Keratinocyte (primary cell): ENCODE measurements around the gene VRK2. TPM values are rescaled to one million over a fixed set of nuclear protein-coding genes. Genes with fewer than 3 reads are reported as not detected.

Source experiments
- DNase-seq: peaks from one replicate; pipeline ENCODE4 v3.0.0-alpha.2; 2011; ENCODE audit warnings: low read depth, missing footprints, low spot score
- FAIRE-seq: peaks from 2 replicates; lab custom pipeline; 2011; peaks lifted over from hg19 to GRCh38; lab: Jason Lieb, UNC
- H2AFZ ChIP-seq: 2 replicates; pipeline ENCODE4 v1.6.0; 2012; ENCODE audit warnings: low read length, control low read depth, inconsistent platforms; ENCODE audit not compliant: control insufficient read depth
- H3K27ac ChIP-seq: 2 replicates; pipeline ENCODE4 v1.5.1; 2011; ENCODE audit warnings: low read length; ENCODE audit not compliant: control insufficient read depth, insufficient read depth
- H3K27me3 ChIP-seq: 3 replicates; pipeline ENCODE4 v1.6.0; 2011; ENCODE audit warnings: low read length; ENCODE audit not compliant: control insufficient read depth, insufficient read depth; ENCODE audit errors: extremely low read depth
- H3K36me3 ChIP-seq, 2 experiments: 2 replicates in 1 of 2; 3 replicates in 1 of 2; pipeline ENCODE4 v1.5.1; 2011; ENCODE audit warnings: low read length in 2 of 2, mild to moderate bottlenecking in 1 of 2; ENCODE audit not compliant: control insufficient read depth in 2 of 2, insufficient read depth in 2 of 2; ENCODE audit errors: extremely low read depth in 1 of 2
- H3K4me1 ChIP-seq: 3 replicates; pipeline ENCODE4 v1.5.1; 2011; ENCODE audit warnings: low read length; ENCODE audit not compliant: control insufficient read depth, insufficient read depth; ENCODE audit errors: extremely low read depth
- H3K4me2 ChIP-seq: 3 replicates; pipeline ENCODE4 v1.6.0; 2011; ENCODE audit warnings: low read depth, low read length; ENCODE audit not compliant: control insufficient read depth, insufficient read depth; ENCODE audit errors: extremely low read depth
- H3K4me3 ChIP-seq, 3 experiments: fragments of 200-600 bp in 1 of 3; sonication (generic) in 1 of 3; 2 replicates in 2 of 3; 3 replicates in 1 of 3; pipeline ENCODE4 v1.5.1; 2011 to 2016; ENCODE audit warnings: low read length in 3 of 3, mild to moderate bottlenecking in 3 of 3, control low read depth in 2 of 3, inconsistent platforms in 1 of 3, low read depth in 1 of 3, mixed read lengths in 1 of 3, mixed run types in 1 of 3, moderate library complexity in 1 of 3; ENCODE audit not compliant: control insufficient read depth in 2 of 3, insufficient read depth in 2 of 3; ENCODE audit errors: extremely low read depth in 1 of 3
- H3K79me2 ChIP-seq: 2 replicates; pipeline ENCODE4 v1.6.0; 2012; ENCODE audit warnings: low read length; ENCODE audit not compliant: control insufficient read depth, insufficient read depth
- H3K9ac ChIP-seq: 3 replicates; pipeline ENCODE4 v1.6.0; 2011; ENCODE audit warnings: low read length; ENCODE audit not compliant: control insufficient read depth, insufficient read depth; ENCODE audit errors: extremely low read depth
- H3K9me1 ChIP-seq: 3 replicates; pipeline ENCODE4 v1.6.0; 2011; ENCODE audit warnings: low read length; ENCODE audit not compliant: control insufficient read depth, insufficient read depth; ENCODE audit errors: extremely low read depth
- H3K9me3 ChIP-seq: 2 replicates; pipeline ENCODE4 v1.5.1; 2012; ENCODE audit warnings: low read depth, low read length; ENCODE audit not compliant: control insufficient read depth
- H4K20me1 ChIP-seq: 3 replicates; pipeline ENCODE4 v1.6.0; 2011; ENCODE audit warnings: low read length; ENCODE audit not compliant: control insufficient read depth, insufficient read depth; ENCODE audit errors: extremely low read depth
- EZH2 ChIP-seq: IDR thresholded peaks from one replicate; pipeline ENCODE4 v1.6.1; 2012; ENCODE audit warnings: inconsistent platforms, mild to moderate bottlenecking, low read length, moderate library complexity
- dilution Hi-C: fragments of 300-500 bp; cut with MboI; formaldehyde crosslinking; loops from one replicate; pipeline ENCODE4 v1.7.0; 2020; ENCODE audit warnings: low sequenced_read_pairs; ENCODE audit not compliant: extremely low pct_ligation_motif_present
- polyA plus RNA-seq, 5 experiments: library from polyadenylated mRNA; depleted of rRNA in 3 of 5; stranded (reverse) in 3 of 5; stranded (forward) in 1 of 5; unstranded in 1 of 5; fragments of >200 nt; gene quantifications; 1 replicate in 1 of 5; 2 replicates in 3 of 5; 3 replicates in 1 of 5; pipeline versions ENCODE4 v1.2.1 to v1.2.3, GENCODE V29; 2011 to 2012; ENCODE audit warnings: missing spikeins in 2 of 5, low read depth in 1 of 5, low replicate concordance in 1 of 5
- TF ChIP-seq, protein P1 (sequence below), 3 experiments: IDR thresholded peaks in 1 of 3; conservative IDR thresholded peaks in 1 of 3; optimal IDR thresholded peaks in 1 of 3; 2 replicates in 2 of 3; 3 replicates in 1 of 3; pipeline versions ENCODE3 to v1.5.1; 2011; ENCODE audit warnings: low read length in 3 of 3, mild to moderate bottlenecking in 3 of 3, moderate library complexity in 2 of 3, control low read depth in 1 of 3, inconsistent platforms in 1 of 3; ENCODE audit not compliant: insufficient read depth in 2 of 3; ENCODE audit errors: extremely low read depth in 1 of 3

The VRK2 gene
- polyA plus RNA-seq, 1 donor (not counting 4 experiments of a cell fraction or from before 2014, with no cell fraction given) = 27.6 TPM

DNA sequence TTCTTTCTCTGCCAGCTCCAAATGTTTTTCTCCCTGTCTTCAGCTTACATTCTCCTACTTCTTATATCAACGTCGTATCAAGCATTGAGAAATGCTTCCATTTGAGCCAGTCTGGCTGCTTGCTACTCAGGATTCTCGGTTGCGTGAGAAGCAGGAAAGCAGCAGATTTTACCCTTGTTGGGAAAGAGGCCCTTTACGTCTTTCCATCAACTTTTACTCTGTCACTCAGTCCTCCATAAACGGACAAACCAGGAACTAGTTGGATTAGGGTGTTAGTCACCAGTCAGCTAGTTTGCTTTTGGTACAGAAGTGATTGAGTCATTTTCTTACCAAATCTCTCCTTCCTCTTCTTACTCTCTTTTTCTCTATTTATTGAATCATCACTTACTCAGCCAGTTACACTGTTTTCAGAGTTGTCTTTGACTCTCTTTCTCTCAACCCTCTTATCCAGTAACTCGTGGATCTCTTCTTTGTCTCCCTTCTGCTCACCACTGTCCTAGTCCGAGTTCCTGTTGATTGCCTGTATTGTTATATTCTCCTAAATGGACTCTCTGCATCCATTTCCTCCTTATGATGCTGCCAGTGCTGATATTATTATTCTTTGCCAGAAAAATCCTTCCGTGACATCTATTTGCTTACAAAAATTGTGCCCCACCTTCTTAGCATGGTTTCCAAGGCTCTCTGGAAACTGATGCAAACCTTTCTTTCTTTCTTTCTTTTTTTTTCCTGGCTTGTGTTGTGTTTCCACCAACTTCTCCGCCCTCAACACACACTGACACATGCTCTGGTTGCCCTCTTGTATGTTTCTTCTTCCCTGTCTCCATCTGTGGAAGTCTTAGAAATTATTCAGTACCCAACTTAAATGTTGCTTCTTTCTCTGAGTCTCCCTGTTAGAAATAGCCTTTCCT, 61.5 kb downstream of the VRK2 start:
- peaks cover 28% of the 10 kb centered on the region for H3K4me1 ChIP-seq

DNA sequence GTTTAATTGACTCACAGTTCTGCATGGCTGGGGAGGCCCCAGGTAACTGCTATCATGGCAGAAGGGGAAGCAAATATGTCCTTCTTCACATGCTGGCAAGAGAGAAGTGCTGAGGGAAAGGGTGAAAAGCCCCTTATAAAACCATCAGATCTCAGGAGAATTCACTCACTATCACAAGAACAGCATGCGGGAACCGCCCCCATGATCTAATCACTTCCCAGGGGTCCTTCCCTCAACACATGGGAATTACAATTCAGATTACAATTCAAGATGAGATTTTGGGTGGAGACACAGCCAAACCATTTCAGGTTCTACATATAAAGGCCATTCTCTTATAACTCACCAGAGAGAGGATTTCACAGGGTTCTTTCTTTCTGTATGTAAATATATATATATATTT, 62.9 kb downstream of the VRK2 start:
- peak overlapping the region; percentile 3 for H3K27ac ChIP-seq
- no peaks in the 10 kb centered on the region for H3K9me1 ChIP-seq
- H3K9me3 ChIP-seq = no peaks in the 10 kb centered on the region
- no peak overlapping the region for H3K9ac ChIP-seq
- H3K4me1 ChIP-seq = peaks cover 31% of the 10 kb centered on the region
- no peak overlapping the region for H2AFZ ChIP-seq
- H3K36me3 ChIP-seq = peaks cover 0 to 5% of the 10 kb centered on the region in 2 experiments
- no peaks in the 10 kb centered on the region for H4K20me1 ChIP-seq
- no peak overlapping the region for H3K4me3 ChIP-seq
- no peak overlapping the region for H3K4me2 ChIP-seq
- dilution Hi-C loops = no loop called here
- peaks cover 3% of the 10 kb centered on the region for H3K79me2 ChIP-seq
- TF ChIP-seq, protein P1, sequence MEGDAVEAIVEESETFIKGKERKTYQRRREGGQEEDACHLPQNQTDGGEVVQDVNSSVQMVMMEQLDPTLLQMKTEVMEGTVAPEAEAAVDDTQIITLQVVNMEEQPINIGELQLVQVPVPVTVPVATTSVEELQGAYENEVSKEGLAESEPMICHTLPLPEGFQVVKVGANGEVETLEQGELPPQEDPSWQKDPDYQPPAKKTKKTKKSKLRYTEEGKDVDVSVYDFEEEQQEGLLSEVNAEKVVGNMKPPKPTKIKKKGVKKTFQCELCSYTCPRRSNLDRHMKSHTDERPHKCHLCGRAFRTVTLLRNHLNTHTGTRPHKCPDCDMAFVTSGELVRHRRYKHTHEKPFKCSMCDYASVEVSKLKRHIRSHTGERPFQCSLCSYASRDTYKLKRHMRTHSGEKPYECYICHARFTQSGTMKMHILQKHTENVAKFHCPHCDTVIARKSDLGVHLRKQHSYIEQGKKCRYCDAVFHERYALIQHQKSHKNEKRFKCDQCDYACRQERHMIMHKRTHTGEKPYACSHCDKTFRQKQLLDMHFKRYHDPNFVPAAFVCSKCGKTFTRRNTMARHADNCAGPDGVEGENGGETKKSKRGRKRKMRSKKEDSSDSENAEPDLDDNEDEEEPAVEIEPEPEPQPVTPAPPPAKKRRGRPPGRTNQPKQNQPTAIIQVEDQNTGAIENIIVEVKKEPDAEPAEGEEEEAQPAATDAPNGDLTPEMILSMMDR (optimal IDR thresholded peaks at IDR 0.05 in 1 of 3, IDR thresholded peaks at IDR 0.05 in 1 of 3, conservative IDR thresholded peaks at IDR 0.05 in 1 of 3; ENCODE audit: extremely low read depth in 1 of 3, insufficient read depth in 2 of 3, low read length in 3 of 3) = no peak
- TF ChIP-seq EZH2 = no peak
- no peak for FAIRE-seq
- no peaks in the 10 kb centered on the region for H3K27me3 ChIP-seq
- no peak for DNase-seq

More for the DNA sequence above, 61.5 kb downstream of the VRK2 start:
- H3K9me3 ChIP-seq = no peaks in the 10 kb centered on the region
- H3K4me2 ChIP-seq = peak overlapping the region; percentile 78
- DNase-seq (peak; percentile 57), FAIRE-seq (peak; percentile 81)
- H4K20me1 ChIP-seq = no peaks in the 10 kb centered on the region
- peak overlapping the region; percentile 83 for H2AFZ ChIP-seq
- H3K36me3 ChIP-seq = peaks cover 0 to 5% of the 10 kb centered on the region in 2 experiments
- dilution Hi-C loops = no loop called here
- no peaks in the 10 kb centered on the region for H3K27me3 ChIP-seq
- TF ChIP-seq EZH2 = no peak
- TF ChIP-seq, protein P1 (optimal IDR thresholded peaks at IDR 0.05 in 1 of 3, IDR thresholded peaks at IDR 0.05 in 1 of 3, conservative IDR thresholded peaks at IDR 0.05 in 1 of 3; ENCODE audit: extremely low read depth in 1 of 3, insufficient read depth in 2 of 3, low read length in 3 of 3) = no peak
- H3K79me2 ChIP-seq = peaks cover 3% of the 10 kb centered on the region
- no peaks in the 10 kb centered on the region for H3K9me1 ChIP-seq
- H3K9ac ChIP-seq = peak overlapping the region; percentile 51
- peak overlapping the region; percentile 86 for H3K27ac ChIP-seq
- H3K4me3 ChIP-seq = no peak overlapping the region
